ENCODE results near the gene COPS6.

Gene COPS6

GRCh38 chr7:100040575-100040974 lies 48.2 kb upstream of the COPS6 start:
- Histone ChIP-seq H3K9me3 (ENCODE audit: control insufficient read depth, insufficient read depth, low read depth, low read length) (no peaks in the 10 kb centered on the region), H3K4me3 (ENCODE audit: low read depth, low read length) (no peak overlapping the region), H3K27ac (ENCODE audit: extremely low read depth, low read depth, low read length) (no peak overlapping the region), H3K4me1 (ENCODE audit: control insufficient read depth, insufficient read depth, low read length) (no peaks in the 10 kb centered on the region), H3K36me3 (ENCODE audit: control insufficient read depth in 2 of 2, insufficient read depth in 1 of 2, low read length in 2 of 2) (peaks cover 4 to 9% of the 10 kb centered on the region in 2 experiments; a peak in 2 of 3 replicates)
- ChIA-PET CTCF (no interaction called here), POLR2A (no interaction called here)
- TF ChIP-seq ZNF132 (tag by site-specific recombination; IDR thresholded peaks at IDR 0.05; ENCODE audit: borderline replicate concordance), result no peak
- TF ChIP-seq ZNF670 (tag by site-specific recombination; IDR thresholded peaks at IDR 0.05; ENCODE audit: low read depth), result no peak
- no peak for TF ChIP-seq PBX3 (CRISPR knock-in tag; IDR thresholded peaks at IDR 0.05)
- TF ChIP-seq ZNF791 (tag by site-specific recombination; IDR thresholded peaks at IDR 0.05), result no peak
- no peak for TF ChIP-seq ZNF621 (tag by site-specific recombination; IDR thresholded peaks at IDR 0.05)
- TF ChIP-seq KLF10 (tag by site-specific recombination; IDR thresholded peaks at IDR 0.05), result no peak

GRCh38 chr7:100044718-100045117 lies 44.1 kb upstream of the COPS6 start:
- Histone ChIP-seq H3K27ac (ENCODE audit: extremely low read depth, low read depth, low read length) (no peak overlapping the region), H3K36me3 (ENCODE audit: control insufficient read depth in 2 of 2, insufficient read depth in 1 of 2, low read length in 2 of 2) (no peaks in the 10 kb centered on the region; a peak in 1 of 3 replicates), H3K4me3 (ENCODE audit: low read depth, low read length) (no peak overlapping the region), H3K9me3 (ENCODE audit: control insufficient read depth, insufficient read depth, low read depth, low read length) (no peaks in the 10 kb centered on the region), H3K4me1 (ENCODE audit: control insufficient read depth, insufficient read depth, low read length) (no peaks in the 10 kb centered on the region)
- ChIA-PET CTCF (no interaction called here), POLR2A (no interaction called here)
- TF ChIP-seq ELK4 (IDR thresholded peaks at IDR 0.05; ENCODE audit: borderline replicate concordance, low read depth, low read length) (no peak), ZNF155 (tag by site-specific recombination; IDR thresholded peaks at IDR 0.05) (no peak), ZNF701 (tag by site-specific recombination; IDR thresholded peaks at IDR 0.05) (no peak), KLF1 (tag by site-specific recombination; IDR thresholded peaks at IDR 0.05) (no peak), ZFP69B (tag by site-specific recombination; IDR thresholded peaks at IDR 0.05) (no peak), ZNF423 (tag by site-specific recombination; IDR thresholded peaks at IDR 0.05) (no peak), ZNF10 (tag by site-specific recombination; IDR thresholded peaks at IDR 0.05) (no peak), ZNF544 (tag by site-specific recombination; IDR thresholded peaks at IDR 0.05) (no peak), ZNF341 (tag by site-specific recombination; IDR thresholded peaks at IDR 0.05; ENCODE audit: low read depth) (no peak), GLIS1 (tag by site-specific recombination; IDR thresholded peaks at IDR 0.05) (no peak), YY2 (tag by site-specific recombination; IDR thresholded peaks at IDR 0.05) (no peak), ZNF416 (tag by site-specific recombination; IDR thresholded peaks at IDR 0.05) (no peak), ZNF639 (tag by site-specific recombination; IDR thresholded peaks at IDR 0.05) (no peak), ZBTB44 (tag by site-specific recombination; IDR thresholded peaks at IDR 0.05) (no peak), ZNF362 (tag by site-specific recombination; IDR thresholded peaks at IDR 0.05) (0 out of 2 replicates have a peak, but pooled peaks have one; percentile 6), ZNF596 (tag by site-specific recombination; IDR thresholded peaks at IDR 0.05) (0 out of 2 replicates have a peak, but pooled peaks have one; percentile 6)

All from HEK293 (cell line).